ENCODE measurements around the gene RAB15.

RAB15 gene

GRCh38 chr14:65000898-65001591, 28.9 kb upstream of the RAB15 start:
- FAIRE-seq (no peak), DNase-seq (ENCODE audit: insufficient read length, low spot score) (no peak)
- TF ChIP-seq CTCF (IDR thresholded peaks at IDR 0.05; ENCODE audit: insufficient read depth, missing control alignments) = no peak

DNA sequence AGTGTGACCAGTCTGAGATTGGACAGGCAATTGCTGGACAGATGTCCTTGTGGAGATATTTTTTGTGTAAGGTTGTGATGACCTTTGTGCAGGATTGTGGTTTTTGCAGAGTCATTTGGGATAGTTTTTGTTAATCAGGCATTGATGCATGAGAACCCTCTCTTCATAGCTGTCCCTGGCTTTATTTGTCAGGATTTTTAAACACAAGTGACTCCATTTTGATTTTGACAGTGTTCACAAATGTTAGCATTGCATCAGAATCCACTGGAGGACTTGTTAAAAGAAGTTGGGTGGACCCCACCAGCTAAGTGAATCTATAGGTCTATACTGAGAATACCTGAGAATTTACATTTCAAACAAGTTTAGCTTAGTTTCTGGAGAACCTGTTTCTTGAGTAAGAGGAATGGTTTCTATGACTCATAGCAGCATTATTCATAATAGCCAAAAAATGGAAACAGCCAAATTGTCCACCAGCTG, 26.4 kb upstream of the RAB15 start:
- no peak for TF ChIP-seq CTCF (IDR thresholded peaks at IDR 0.05; ENCODE audit: insufficient read depth, missing control alignments)
- DNase-seq (ENCODE audit: insufficient read length, low spot score) = no peak
- no peak for FAIRE-seq

DNA sequence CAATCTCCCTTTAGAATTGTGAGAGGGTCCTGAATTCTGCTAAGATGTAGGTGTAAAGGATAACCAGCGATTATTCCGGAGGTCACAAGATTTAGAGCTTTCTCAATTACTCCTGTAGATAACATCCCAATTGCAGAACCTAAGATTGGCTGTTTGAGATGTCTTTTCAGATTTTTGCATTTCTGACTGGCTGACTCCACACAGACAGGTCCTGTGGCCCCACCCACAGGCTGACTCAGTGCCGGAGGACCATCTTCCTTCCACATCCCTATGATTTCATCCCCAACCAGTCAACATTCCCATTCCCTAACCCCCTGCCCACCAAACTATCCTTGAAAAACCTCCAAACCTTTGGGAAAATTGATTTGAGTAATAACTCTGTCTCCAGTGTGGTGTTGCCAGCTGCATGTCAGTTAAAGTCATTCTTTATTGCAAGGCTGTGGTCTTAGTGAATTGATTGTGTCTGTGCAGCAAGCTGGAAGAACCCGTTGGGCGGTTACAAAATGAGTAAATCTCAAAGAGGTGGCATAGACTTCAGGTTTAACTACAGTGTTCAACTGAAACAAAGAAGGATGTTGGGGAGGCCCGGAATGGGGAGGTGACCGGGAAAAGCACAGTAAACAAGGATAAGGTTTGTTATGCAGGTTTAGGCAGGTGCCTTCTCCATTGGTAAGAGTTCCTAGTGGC, 25.1 kb upstream of the RAB15 start:
- no peak for TF ChIP-seq CTCF (IDR thresholded peaks at IDR 0.05; ENCODE audit: insufficient read depth, missing control alignments)
- DNase-seq (ENCODE audit: insufficient read length, low spot score) = no peak
- no peak for FAIRE-seq

DNA sequence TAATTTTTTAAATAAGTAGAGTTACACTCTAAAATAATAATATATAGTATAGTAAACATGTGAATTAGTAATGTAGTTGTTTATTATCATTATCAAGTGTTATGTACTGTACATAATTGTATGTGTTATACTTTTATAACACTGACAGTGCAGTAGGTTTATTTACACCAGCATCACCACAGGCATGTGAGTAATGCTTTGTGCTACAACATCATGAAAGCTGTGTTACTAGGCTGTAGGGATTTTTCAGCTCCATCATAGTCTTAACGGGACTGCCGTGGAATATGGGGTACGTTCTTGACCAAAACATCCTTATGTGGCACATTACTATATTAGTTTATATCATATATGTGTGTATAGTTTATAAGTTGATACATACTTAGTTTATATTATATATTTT, 23.2 kb upstream of the RAB15 start:
- no peak for FAIRE-seq

GRCh38 chr14:64994540-64994939, 22.4 kb upstream of the RAB15 start:
- DNase-seq (ENCODE audit: insufficient read length, low spot score) (no peak), FAIRE-seq (no peak)
- TF ChIP-seq CTCF (IDR thresholded peaks at IDR 0.05; ENCODE audit: insufficient read depth, missing control alignments) = no peak

More for the DNA sequence above, 23.2 kb upstream of the RAB15 start:
- TF ChIP-seq CTCF (IDR thresholded peaks at IDR 0.05; ENCODE audit: insufficient read depth, missing control alignments) = no peak
- no peak for DNase-seq (ENCODE audit: insufficient read length, low spot score)

GRCh38 chr14:64993266-64993930, 21.3 kb upstream of the RAB15 start:
- FAIRE-seq (no peak), DNase-seq (ENCODE audit: insufficient read length, low spot score) (no peak)
- no peak for TF ChIP-seq CTCF (IDR thresholded peaks at IDR 0.05; ENCODE audit: insufficient read depth, missing control alignments)
